ENCODE results near the gene CD38.
"Not testable (repeated sequence)": the region's sequence is repeated elsewhere in the genome, so short reads cannot be mapped to it uniquely, and the experiment has no call there.

CD38 gene

GRCh38 chr4:15836362-15836761, 58.2 kb downstream of the CD38 start:
- no peak for TF ChIP-seq CTCF (conservative IDR thresholded peaks at IDR 0.05; ENCODE audit: low read depth)
- CTCF ChIA-PET: no interaction called here
- no peak for DNase-seq (ENCODE audit: low spot score)
- H3K27ac ChIP-seq: no peak overlapping the region
- POLR2A ChIA-PET (ENCODE audit: low non-redundant PET): no interaction called here

- ChIA-PET CTCF (interaction anchor here (1.0 kb wide), 1 partner anchor 32 kb away, joined by 3 read pairs; no protein-coding TSS in a partner anchor), POLR2A (ENCODE audit: low non-redundant PET) (no interaction called here)
- DNase-seq (ENCODE audit: low spot score): no peak
- H3K27ac ChIP-seq: no peak overlapping the region
- no peak for TF ChIP-seq CTCF (conservative IDR thresholded peaks at IDR 0.05; ENCODE audit: low read depth)
Measured at GRCh38 chr4:15837591-15837990, 59.5 kb downstream of the CD38 start.

GRCh38 chr4:15841194-15841730, 63.1 kb downstream of the CD38 start:
- CTCF ChIA-PET: interaction anchor here (0.9 kb wide), 1 partner anchor 36 kb away, joined by 4 read pairs; no protein-coding TSS in a partner anchor
- H3K27ac ChIP-seq; DNase-seq (ENCODE audit: low spot score); POLR2A ChIA-PET (ENCODE audit: low non-redundant PET): not testable (repeated sequence)

- DNase-seq (ENCODE audit: low spot score): peak; percentile 23
- no peak overlapping the region for H3K27ac ChIP-seq
- ChIA-PET POLR2A (ENCODE audit: low non-redundant PET) (no interaction called here), CTCF (interaction anchor here (0.6 to 0.7 kb wide), 3 partner anchors 22 to 349 kb away, joined by 3 to 6 read pairs (median 4); no protein-coding TSS in a partner anchor)
- TF ChIP-seq CTCF (conservative IDR thresholded peaks at IDR 0.05; ENCODE audit: low read depth): no peak
Measured at GRCh38 chr4:15847746-15848145, 69.6 kb downstream of the CD38 start.

GRCh38 chr4:15848191-15848842, 70.2 kb downstream of the CD38 start:
- ChIA-PET POLR2A (ENCODE audit: low non-redundant PET) (no interaction called here), CTCF (interaction anchor here (0.6 to 0.7 kb wide), 4 partner anchors 349 to 1002 kb away, joined by 3 to 4 read pairs (median 3); no protein-coding TSS in a partner anchor)
- no peak overlapping the region for H3K27ac ChIP-seq
- no peak for DNase-seq (ENCODE audit: low spot score)
- TF ChIP-seq CTCF (conservative IDR thresholded peaks at IDR 0.05; ENCODE audit: low read depth): no peak

- ChIA-PET CTCF (no interaction called here), POLR2A (ENCODE audit: low non-redundant PET) (no interaction called here)
- H3K27ac ChIP-seq: no peak overlapping the region
- no peak for DNase-seq (ENCODE audit: low spot score)
- TF ChIP-seq CTCF (conservative IDR thresholded peaks at IDR 0.05; ENCODE audit: low read depth): no peak
Measured at GRCh38 chr4:15851969-15852368, 73.8 kb downstream of the CD38 start.

- no peak for TF ChIP-seq CTCF (conservative IDR thresholded peaks at IDR 0.05; ENCODE audit: low read depth)
- no peak for DNase-seq (ENCODE audit: low spot score)
- CTCF ChIA-PET: no interaction called here
- POLR2A ChIA-PET (ENCODE audit: low non-redundant PET): no interaction called here
- H3K27ac ChIP-seq: no peak overlapping the region
Measured at GRCh38 chr4:15852524-15852923, 74.4 kb downstream of the CD38 start.
